ENCODE data around the gene TUBA4A. TPM values are rescaled to one million over a fixed set of nuclear protein-coding genes. Genes with fewer than 3 reads are reported as not detected.

Gene TUBA4A
- total and polyA plus RNA-seq, 8 donors = 24.1 to 84.0 (median 39.7) TPM

DNA sequence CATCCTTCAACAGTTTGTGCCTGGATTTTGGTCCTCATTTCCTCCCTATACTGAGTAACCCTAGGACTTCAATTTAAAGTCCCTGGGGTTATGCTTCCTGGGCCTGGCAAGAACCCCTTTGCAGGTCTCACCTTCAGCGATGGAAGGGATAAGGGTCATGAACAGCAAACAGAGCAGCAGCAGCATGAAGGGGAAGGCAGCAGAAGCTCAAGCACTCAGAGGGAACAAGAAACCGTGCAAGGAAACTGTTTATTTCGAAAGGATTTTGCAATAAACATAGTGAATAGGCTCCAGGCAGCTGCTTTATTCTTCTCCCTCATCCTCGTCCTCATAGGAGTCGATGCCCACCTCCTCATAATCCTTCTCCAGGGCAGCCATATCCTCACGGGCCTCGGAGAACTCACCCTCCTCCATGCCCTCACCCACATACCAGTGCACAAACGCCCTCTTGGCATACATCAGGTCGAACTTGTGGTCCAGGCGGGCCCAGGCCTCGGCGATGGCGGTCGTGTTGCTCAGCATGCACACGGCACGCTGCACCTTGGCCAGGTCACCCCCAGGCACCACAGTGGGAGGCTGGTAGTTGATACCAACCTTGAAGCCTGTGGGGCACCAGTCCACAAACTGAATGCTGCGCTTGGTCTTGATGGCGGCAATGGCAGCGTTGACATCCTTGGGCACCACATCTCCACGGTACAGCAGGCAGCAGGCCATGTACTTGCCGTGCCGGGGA, 3.5 kb downstream of the TUBA4A start:
- ATAC-seq = no peak
- Histone ChIP-seq H3K4me1 (peaks cover 29 to 83% of the 10 kb centered on the region in 2 donors), H3K36me3 (peaks cover 0 to 36% of the 10 kb centered on the region in 2 donors), H3K4me3 (peak overlapping the region in 1 of 2 donors; percentile 36), H3K27me3 (peaks cover 0 to 7% of the 10 kb centered on the region in 2 donors), H3K9me3 (no peaks in the 10 kb centered on the region), H3K27ac (peak overlapping the region; percentile 92 to 97)
- intact Hi-C loops (cut with DNase I) = no loop called here
- DNase-seq = no peak
- TF ChIP-seq, protein P1, sequence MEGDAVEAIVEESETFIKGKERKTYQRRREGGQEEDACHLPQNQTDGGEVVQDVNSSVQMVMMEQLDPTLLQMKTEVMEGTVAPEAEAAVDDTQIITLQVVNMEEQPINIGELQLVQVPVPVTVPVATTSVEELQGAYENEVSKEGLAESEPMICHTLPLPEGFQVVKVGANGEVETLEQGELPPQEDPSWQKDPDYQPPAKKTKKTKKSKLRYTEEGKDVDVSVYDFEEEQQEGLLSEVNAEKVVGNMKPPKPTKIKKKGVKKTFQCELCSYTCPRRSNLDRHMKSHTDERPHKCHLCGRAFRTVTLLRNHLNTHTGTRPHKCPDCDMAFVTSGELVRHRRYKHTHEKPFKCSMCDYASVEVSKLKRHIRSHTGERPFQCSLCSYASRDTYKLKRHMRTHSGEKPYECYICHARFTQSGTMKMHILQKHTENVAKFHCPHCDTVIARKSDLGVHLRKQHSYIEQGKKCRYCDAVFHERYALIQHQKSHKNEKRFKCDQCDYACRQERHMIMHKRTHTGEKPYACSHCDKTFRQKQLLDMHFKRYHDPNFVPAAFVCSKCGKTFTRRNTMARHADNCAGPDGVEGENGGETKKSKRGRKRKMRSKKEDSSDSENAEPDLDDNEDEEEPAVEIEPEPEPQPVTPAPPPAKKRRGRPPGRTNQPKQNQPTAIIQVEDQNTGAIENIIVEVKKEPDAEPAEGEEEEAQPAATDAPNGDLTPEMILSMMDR (IDR thresholded peaks at IDR 0.05) = no peak

DNA sequence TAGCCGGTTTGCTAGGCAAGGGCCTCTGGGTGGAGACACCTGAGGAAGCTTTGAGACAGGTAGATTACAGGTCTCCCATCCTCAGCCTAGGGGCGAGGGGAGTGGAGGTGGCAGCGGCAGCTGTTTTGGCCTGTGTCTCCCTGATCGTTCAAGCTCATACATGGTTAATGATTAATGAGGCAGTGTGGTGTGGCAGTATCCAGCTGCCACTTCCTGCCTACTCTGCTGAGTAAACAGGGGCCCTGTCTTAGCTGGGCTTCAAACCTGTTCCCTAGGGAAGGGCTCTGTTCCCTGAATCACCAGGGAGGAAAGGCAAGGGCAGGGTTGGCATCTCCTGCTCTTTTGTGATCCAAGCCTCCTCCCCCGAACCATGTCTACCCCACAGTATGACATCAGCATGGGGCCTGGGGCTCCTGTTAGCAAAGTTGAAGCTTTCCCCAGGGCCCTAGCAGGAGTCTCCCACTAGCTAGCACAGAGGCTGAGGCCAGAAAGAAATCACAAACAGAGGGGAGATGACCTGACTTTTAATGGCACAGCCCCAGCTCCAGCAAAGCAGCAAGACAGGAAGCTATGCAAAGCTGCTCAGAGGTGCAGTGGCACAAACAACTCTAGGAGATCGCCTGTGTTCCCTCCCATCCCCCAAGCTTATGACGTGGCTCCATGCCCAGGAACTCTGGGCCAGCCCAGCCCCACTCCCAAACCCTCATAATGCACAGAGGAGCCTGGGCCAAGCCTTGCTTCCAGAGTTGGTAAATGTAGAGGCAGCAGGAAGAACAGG, 4.3 kb downstream of the TUBA4A start:
- ATAC-seq (peak; percentile 62), DNase-seq (peak; percentile 80 to 93 (median 86))
- Histone ChIP-seq H3K4me3 (peak overlapping the region in 1 of 2 donors; percentile 36), H3K4me1 (peaks cover 35 to 82% of the 10 kb centered on the region in 2 donors), H3K9me3 (no peaks in the 10 kb centered on the region), H3K36me3 (peaks cover 0 to 36% of the 10 kb centered on the region in 2 donors), H3K27me3 (peaks cover 0 to 4% of the 10 kb centered on the region in 2 donors), H3K27ac (peak overlapping the region; percentile 92 to 97)
- TF ChIP-seq, protein P1 (IDR thresholded peaks at IDR 0.05) = no peak
- intact Hi-C loops (cut with DNase I) = no loop called here

GRCh38 chr2:219248845-219249202, 4.9 kb downstream of the TUBA4A start:
- H3K27me3 ChIP-seq = no peaks in the 10 kb centered on the region
- peak overlapping the region; percentile 92 to 97 for H3K27ac ChIP-seq
- H3K4me3 ChIP-seq = peak overlapping the region in 1 of 2 donors; percentile 36
- ATAC-seq = no peak
- peaks cover 0 to 36% of the 10 kb centered on the region in 2 donors for H3K36me3 ChIP-seq
- H3K9me3 ChIP-seq = no peaks in the 10 kb centered on the region
- DNase-seq = no peak
- H3K4me1 ChIP-seq = peaks cover 36 to 84% of the 10 kb centered on the region in 2 donors
- TF ChIP-seq, protein P1 (IDR thresholded peaks at IDR 0.05) = no peak
- intact Hi-C loops (cut with DNase I) = no loop called here

DNA sequence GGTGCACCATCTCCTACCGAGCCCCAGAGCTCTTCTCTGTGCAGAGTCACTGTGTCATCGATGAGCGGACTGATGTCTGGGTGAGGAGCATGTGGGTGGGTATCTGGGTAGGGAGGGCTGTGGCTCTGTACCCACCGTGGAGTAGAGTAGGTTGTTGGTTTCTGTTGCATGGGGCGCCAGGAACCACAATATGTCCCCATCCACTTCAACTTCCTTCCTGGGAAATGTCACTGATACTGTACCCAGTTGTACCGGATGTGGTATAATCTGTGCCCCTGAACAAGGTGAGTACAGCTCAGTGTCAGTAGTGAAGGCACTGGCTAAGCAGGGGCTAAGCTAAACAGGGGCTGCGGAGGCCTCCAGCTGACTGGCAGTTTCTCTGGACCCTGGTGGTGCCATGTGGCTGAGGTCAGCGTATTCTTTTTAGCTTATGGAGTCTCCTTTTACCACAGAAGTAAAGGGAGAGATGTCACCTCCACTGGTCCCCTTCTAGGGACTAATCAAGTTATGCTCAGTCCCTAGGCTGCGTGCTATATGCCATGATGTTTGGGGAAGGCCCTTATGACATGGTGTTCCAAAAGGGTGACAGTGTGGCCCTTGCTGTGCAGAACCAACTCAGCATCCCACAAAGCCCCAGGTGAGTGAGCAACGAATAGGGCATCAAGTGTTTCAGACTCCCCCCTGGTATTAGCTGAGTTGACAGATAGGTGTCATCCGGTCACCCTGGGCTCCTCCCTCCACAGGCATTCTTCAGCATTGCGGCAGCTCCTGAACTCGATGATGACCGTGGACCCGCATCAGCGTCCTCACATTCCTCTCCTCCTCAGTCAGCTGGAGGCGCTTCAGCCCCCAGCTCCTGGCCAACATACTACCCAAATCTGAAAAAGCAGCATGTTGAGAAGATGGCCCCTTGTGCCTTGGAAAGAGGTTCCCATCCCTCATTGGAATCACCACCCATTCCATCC, 5.8 kb downstream of the TUBA4A start:
- Histone ChIP-seq H3K36me3 (peaks cover 0 to 36% of the 10 kb centered on the region in 2 donors), H3K4me3 (peak overlapping the region in 1 of 2 donors; percentile 16), H3K27me3 (no peaks in the 10 kb centered on the region), H3K9me3 (no peaks in the 10 kb centered on the region), H3K27ac (peak overlapping the region; percentile 92 to 97), H3K4me1 (peaks cover 36 to 83% of the 10 kb centered on the region in 2 donors)
- TF ChIP-seq, protein P1 (IDR thresholded peaks at IDR 0.05) = no peak
- DNase-seq (no peak), ATAC-seq (no peak)
- intact Hi-C loops (cut with DNase I) = no loop called here

All from left lung (tissue), 10 donors.